IgD-negative memory B cell (primary cell): ENCODE data around the gene SGMS1. TPM values are rescaled to one million over a fixed set of nuclear protein-coding genes. Genes with fewer than 3 reads are reported as not detected.
"Not testable (repeated sequence)": the region's sequence is repeated elsewhere in the genome, so short reads cannot be mapped to it uniquely, and the experiment has no call there.

Source experiments
- H3K27ac Mint-ChIP-seq, 3 donors: one replicate each; pipeline ENCODE4 v1.8.0; 2020 to 2022; ENCODE audit warnings: mild to moderate bottlenecking in 3 of 3, mixed read lengths in 3 of 3, moderate library complexity in 1 of 3
- H3K27me3 Mint-ChIP-seq: one replicate; pipeline ENCODE4 v1.8.0; 2021; ENCODE audit warnings: mixed read lengths
- H3K36me3 Mint-ChIP-seq: one replicate; pipeline ENCODE4 v1.8.0; 2020; ENCODE audit warnings: mild to moderate bottlenecking, mixed read lengths
- H3K4me1 Mint-ChIP-seq, 3 donors: one replicate each; pipeline ENCODE4 v1.8.0; 2020 to 2022; ENCODE audit warnings: mixed read lengths in 3 of 3, mild to moderate bottlenecking in 1 of 3
- H3K4me3 Mint-ChIP-seq, 4 donors: one replicate each; pipeline ENCODE4 v1.8.0; 2020 to 2022; ENCODE audit warnings: mild to moderate bottlenecking in 4 of 4, mixed read lengths in 4 of 4, moderate library complexity in 3 of 4
- H3K9me3 Mint-ChIP-seq, 3 donors: one replicate each; pipeline ENCODE4 v1.8.0; 2020 to 2021; ENCODE audit warnings: mixed read lengths in 3 of 3, mild to moderate bottlenecking in 1 of 3
- polyA plus RNA-seq: library from polyadenylated mRNA; unstranded; fragments of 300-500 nt; fragmentation: Illumina TruSeq; gene quantifications from one replicate; pipeline ENCODE4 v1.2.3, GENCODE V29; 2021

Gene SGMS1
- polyA plus RNA-seq, 1 donor from 2014 or later, result 12.4 TPM

- Mint-ChIP-seq H3K27ac (peak overlapping the region in 2 of 3 donors; percentile 7 to 46), H3K27me3 (no peaks in the 10 kb centered on the region), H3K4me1 (peaks cover 30 to 50% (median 36%) of the 10 kb centered on the region in 3 donors)
These were observed 238.9 kb downstream of the SGMS1 start for GRCh38 chr10:50384898-50385297.

GRCh38 chr10:50384238-50384637 lies 239.5 kb downstream of the SGMS1 start:
- no peak overlapping the region for H3K4me3 Mint-ChIP-seq
- no peaks in the 10 kb centered on the region for H3K27me3 Mint-ChIP-seq
- no peaks in the 10 kb centered on the region for H3K36me3 Mint-ChIP-seq
- peaks cover 33 to 51% (median 34%) of the 10 kb centered on the region in 3 donors for H3K4me1 Mint-ChIP-seq
- no peaks in the 10 kb centered on the region for H3K9me3 Mint-ChIP-seq
- no peak overlapping the region for H3K27ac Mint-ChIP-seq

More at GRCh38 chr10:50384898-50385297, 238.9 kb downstream of the SGMS1 start:
- Mint-ChIP-seq H3K9me3 (no peaks in the 10 kb centered on the region), H3K4me3 (no peak overlapping the region), H3K36me3 (no peaks in the 10 kb centered on the region)

GRCh38 chr10:50382576-50383023 lies 241.2 kb downstream of the SGMS1 start:
- Mint-ChIP-seq H3K9me3 (no peaks in the 10 kb centered on the region), H3K27ac (no peak overlapping the region), H3K36me3 (peaks cover 3% of the 10 kb centered on the region), H3K4me3 (no peak overlapping the region), H3K27me3 (no peaks in the 10 kb centered on the region), H3K4me1 (peaks cover 24 to 38% (median 26%) of the 10 kb centered on the region in 3 donors)

- Mint-ChIP-seq H3K4me3 (no peak overlapping the region), H3K4me1 (peaks cover 18 to 38% (median 20%) of the 10 kb centered on the region in 3 donors), H3K27me3 (no peaks in the 10 kb centered on the region), H3K9me3 (peaks cover 0 to 6% (median 0%) of the 10 kb centered on the region in 3 donors), H3K27ac (no peak overlapping the region), H3K36me3 (peaks cover 13% of the 10 kb centered on the region)
These were observed 242.1 kb downstream of the SGMS1 start for GRCh38 chr10:50381642-50382041.

- Mint-ChIP-seq H3K9me3 (peaks cover 0 to 7% (median 0%) of the 10 kb centered on the region in 3 donors), H3K4me3 (no peak overlapping the region), H3K4me1 (peaks cover 11 to 27% (median 13%) of the 10 kb centered on the region in 3 donors), H3K36me3 (peaks cover 13% of the 10 kb centered on the region), H3K27ac (no peak overlapping the region), H3K27me3 (no peaks in the 10 kb centered on the region)
These were observed 244.1 kb downstream of the SGMS1 start for GRCh38 chr10:50379616-50380015.

- H3K27ac Mint-ChIP-seq, result no peak overlapping the region
These were observed 248.0 kb downstream of the SGMS1 start for GRCh38 chr10:50375745-50376144.

GRCh38 chr10:50375051-50375452 lies 248.7 kb downstream of the SGMS1 start:
- H3K4me3 Mint-ChIP-seq, result no peak overlapping the region
- H3K27me3 Mint-ChIP-seq, result no peaks in the 10 kb centered on the region
- peaks cover 1 to 7% (median 3%) of the 10 kb centered on the region in 3 donors for H3K9me3 Mint-ChIP-seq
- no peak overlapping the region for H3K27ac Mint-ChIP-seq
- peaks cover 19% of the 10 kb centered on the region for H3K36me3 Mint-ChIP-seq
- peaks cover 10 to 15% (median 11%) of the 10 kb centered on the region in 3 donors for H3K4me1 Mint-ChIP-seq

More at GRCh38 chr10:50375745-50376144, 248.0 kb downstream of the SGMS1 start:
- Mint-ChIP-seq H3K36me3 (peaks cover 19% of the 10 kb centered on the region), H3K9me3 (peaks cover 1 to 7% (median 3%) of the 10 kb centered on the region in 3 donors), H3K4me1 (peaks cover 16% of the 10 kb centered on the region in 3 donors), H3K27me3 (no peaks in the 10 kb centered on the region), H3K4me3 (no peak overlapping the region)

- Mint-ChIP-seq H3K27ac (no peak overlapping the region), H3K4me3 (no peak overlapping the region), H3K9me3 (peaks cover 1 to 7% (median 3%) of the 10 kb centered on the region in 3 donors), H3K4me1 (peaks cover 5 to 10% (median 10%) of the 10 kb centered on the region in 3 donors), H3K27me3 (no peaks in the 10 kb centered on the region), H3K36me3 (peaks cover 19% of the 10 kb centered on the region)
These were observed 249.8 kb downstream of the SGMS1 start for GRCh38 chr10:50373821-50374501.

GRCh38 chr10:50369931-50370330 lies 253.8 kb downstream of the SGMS1 start:
- H3K27me3 Mint-ChIP-seq, result no peaks in the 10 kb centered on the region
- H3K36me3 Mint-ChIP-seq, result peaks cover 13% of the 10 kb centered on the region
- peaks cover 8 to 16% (median 8%) of the 10 kb centered on the region in 3 donors for H3K4me1 Mint-ChIP-seq
- peaks cover 0 to 6% (median 3%) of the 10 kb centered on the region in 3 donors for H3K9me3 Mint-ChIP-seq
- no peak overlapping the region for H3K27ac Mint-ChIP-seq
- no peak overlapping the region for H3K4me3 Mint-ChIP-seq

- Mint-ChIP-seq H3K4me1 (peaks cover 24 to 32% (median 26%) of the 10 kb centered on the region in 3 donors), H3K9me3 (peaks cover 0 to 8% (median 3%) of the 10 kb centered on the region in 3 donors), H3K27me3 (no peaks in the 10 kb centered on the region), H3K36me3 (peaks cover 15% of the 10 kb centered on the region), H3K4me3 (no peak overlapping the region), H3K27ac (peak overlapping the region in 1 of 3 donors; percentile 5)
These were observed 256.0 kb downstream of the SGMS1 start for GRCh38 chr10:50367732-50368131.

GRCh38 chr10:50366421-50366820 lies 257.3 kb downstream of the SGMS1 start:
- H3K9me3 Mint-ChIP-seq, result peaks cover 3 to 15% (median 6%) of the 10 kb centered on the region in 3 donors
- not testable (repeated sequence) for H3K27ac Mint-ChIP-seq, H3K27me3 Mint-ChIP-seq, H3K4me3 Mint-ChIP-seq
- H3K4me1 Mint-ChIP-seq, result peaks cover 33 to 43% (median 35%) of the 10 kb centered on the region in 3 donors
- peaks cover 16% of the 10 kb centered on the region for H3K36me3 Mint-ChIP-seq

- Mint-ChIP-seq H3K9me3 (peaks cover 2 to 14% (median 7%) of the 10 kb centered on the region in 3 donors), H3K4me1 (peaks cover 39 to 50% (median 46%) of the 10 kb centered on the region in 3 donors), H3K4me3 (peak overlapping the region in 1 of 4 donors; percentile 11), H3K36me3 (peaks cover 13% of the 10 kb centered on the region), H3K27ac (peak overlapping the region; percentile 1 to 58 (median 16))
- H3K27me3 Mint-ChIP-seq, result not testable (repeated sequence)
These were observed 259.0 kb downstream of the SGMS1 start for GRCh38 chr10:50364730-50365129.

GRCh38 chr10:50362547-50363125 lies 261.1 kb downstream of the SGMS1 start:
- Mint-ChIP-seq H3K27ac (peak overlapping the region; percentile 60 to 94 (median 93)), H3K27me3 (no peaks in the 10 kb centered on the region), H3K4me1 (peaks cover 43 to 56% (median 48%) of the 10 kb centered on the region in 3 donors), H3K36me3 (peaks cover 13% of the 10 kb centered on the region), H3K4me3 (peak overlapping the region in 3 of 4 donors; percentile 9 to 91 (median 22)), H3K9me3 (peaks cover 2 to 14% (median 7%) of the 10 kb centered on the region in 3 donors)

- peak overlapping the region; percentile 60 to 94 (median 93) for H3K27ac Mint-ChIP-seq
- peaks cover 43 to 54% (median 44%) of the 10 kb centered on the region in 3 donors for H3K4me1 Mint-ChIP-seq
- H3K9me3 Mint-ChIP-seq, result peaks cover 2 to 14% (median 7%) of the 10 kb centered on the region in 3 donors
- H3K27me3 Mint-ChIP-seq, result no peaks in the 10 kb centered on the region
- H3K4me3 Mint-ChIP-seq, result peak overlapping the region in 3 of 4 donors; percentile 3 to 90 (median 78)
- H3K36me3 Mint-ChIP-seq, result peaks cover 13% of the 10 kb centered on the region
These were observed 261.8 kb downstream of the SGMS1 start for GRCh38 chr10:50361946-50362345.
